H1 (cell line): ENCODE measurements around the gene KCNJ5. TPM values are rescaled to one million over a fixed set of nuclear protein-coding genes. Genes with fewer than 3 reads are reported as not detected.

Experiments
- CTCF ChIA-PET: fragments of 300-600 bp; sonication (Branson Sonifier 250); formaldehyde crosslinking; loops from one replicate; lab custom pipeline; 2021; ENCODE audit not compliant: partially characterized antibody; lab: Charles Lee
- POLR2A ChIA-PET: fragments of 300-600 bp; sonication (Branson Sonifier 250); formaldehyde crosslinking; loops from one replicate; lab custom pipeline; 2021; ENCODE audit warnings: inconsistent platforms; ENCODE audit not compliant: partially characterized antibody; lab: Charles Lee
- DNase-seq, 2 experiments: peaks; one replicate each; pipeline versions ENCODE4 v3.0.0 to v3.0.0-alpha.2; 2010 to 2022; ENCODE audit warnings: low spot score in 2 of 2, low read depth in 1 of 2, mixed read lengths in 1 of 2
- FAIRE-seq: peaks from 2 replicates; lab custom pipeline; 2011; peaks lifted over from hg19 to GRCh38; lab: Jason Lieb, UNC
- H2AFZ ChIP-seq: 2 replicates; pipeline ENCODE4 v1.8.1; 2012; ENCODE audit warnings: low read length, inconsistent platforms
- H2AK5ac ChIP-seq: 2 replicates; pipeline ENCODE4 v1.6.1; 2013; ENCODE audit warnings: low read depth, low read length
- H2BK120ac ChIP-seq: replicated peaks from 2 replicates; pipeline ENCODE3; 2013; ENCODE audit warnings: low read depth, low read length, inconsistent platforms
- H2BK12ac ChIP-seq: 2 replicates; pipeline ENCODE4 v1.6.1; 2013; ENCODE audit warnings: low read depth, low read length
- H2BK15ac ChIP-seq: 2 replicates; pipeline ENCODE4 v1.6.1; 2013; ENCODE audit warnings: low read length
- H2BK20ac ChIP-seq: 2 replicates; pipeline ENCODE4 v1.6.1; 2013; ENCODE audit warnings: low read length
- H2BK5ac ChIP-seq: 2 replicates; pipeline ENCODE4 v1.6.1; 2013; ENCODE audit warnings: low read depth, low read length
- H3K14ac ChIP-seq: 2 replicates; pipeline ENCODE4 v1.6.1; 2013; ENCODE audit warnings: inconsistent platforms; ENCODE audit not compliant: insufficient read length
- H3K18ac ChIP-seq: 2 replicates; pipeline ENCODE4 v1.6.1; 2013; ENCODE audit warnings: low read length; ENCODE audit errors: extremely low read depth
- H3K23ac ChIP-seq: 2 replicates; pipeline ENCODE4 v1.6.1; 2013; ENCODE audit warnings: inconsistent platforms; ENCODE audit not compliant: insufficient read length
- H3K23me2 ChIP-seq: 2 replicates; pipeline ENCODE4 v1.6.1; 2013; ENCODE audit warnings: low read depth, low read length
- H3K27ac ChIP-seq: 2 replicates; pipeline ENCODE4 v1.6.1; 2011; ENCODE audit warnings: low read depth, low read length, inconsistent platforms
- H3K27me3 ChIP-seq, 4 experiments: replicated peaks in 1 of 4; 1 replicate in 1 of 4; 2 replicates in 3 of 4; pipeline versions ENCODE4 v1.6.1 to v1.8.1; 2011 to 2013; ENCODE audit warnings: low read length in 3 of 4, mild to moderate bottlenecking in 3 of 4, inconsistent platforms in 2 of 4, mixed read lengths in 2 of 4, moderate library complexity in 1 of 4; ENCODE audit not compliant: control insufficient read depth in 3 of 4, insufficient read depth in 3 of 4; ENCODE audit errors: extremely low read depth in 1 of 4
- H3K36me3 ChIP-seq, 4 experiments: 2 replicates each; pipeline versions ENCODE4 v1.6.1 to v1.8.1; 2011 to 2013; ENCODE audit warnings: mild to moderate bottlenecking in 4 of 4, low read length in 3 of 4, moderate library complexity in 2 of 4, control low read depth in 1 of 4, inconsistent platforms in 1 of 4; ENCODE audit not compliant: insufficient read depth in 4 of 4, control insufficient read depth in 2 of 4
- H3K4ac ChIP-seq: replicated peaks from 2 replicates; pipeline ENCODE3; 2013; ENCODE audit warnings: low read length, low read depth, mixed read lengths, inconsistent platforms; ENCODE audit not compliant: insufficient read length
- H3K4me1 ChIP-seq, 4 experiments: replicated peaks in 1 of 4; 1 replicate in 1 of 4; 2 replicates in 3 of 4; pipeline versions ENCODE4 v1.6.1 to v1.8.1; 2011 to 2013; ENCODE audit warnings: low read length in 3 of 4, inconsistent platforms in 2 of 4, mixed read lengths in 1 of 4; ENCODE audit not compliant: insufficient read depth in 4 of 4, control insufficient read depth in 3 of 4
- H3K4me2 ChIP-seq, 2 experiments: 2 replicates each; pipeline versions ENCODE4 v1.6.1 to v1.8.1; 2011 to 2013; ENCODE audit warnings: low read depth in 2 of 2, low read length in 2 of 2, control low read depth in 1 of 2, inconsistent platforms in 1 of 2, mild to moderate bottlenecking in 1 of 2; ENCODE audit not compliant: insufficient read depth in 1 of 2
- H3K4me3 ChIP-seq, 4 experiments: fragments of 200-600, 300-600 bp in 1 of 4; sonication (generic), shearing (Covaris generic), sonication (Bioruptor Twin) in 1 of 4; 2 replicates each; pipeline versions ENCODE4 v1.5.1 to v1.8.1; 2011 to 2016; ENCODE audit warnings: low read length in 4 of 4, low read depth in 3 of 4, control low read depth in 2 of 4, inconsistent platforms in 2 of 4, mild to moderate bottlenecking in 2 of 4, mixed read lengths in 1 of 4, moderate library complexity in 1 of 4; ENCODE audit not compliant: insufficient read depth in 2 of 4; ENCODE audit errors: extremely low read depth in 1 of 4
- H3K56ac ChIP-seq: replicated peaks from 2 replicates; pipeline ENCODE3; 2013; ENCODE audit warnings: low read depth, mild to moderate bottlenecking, mixed read lengths, low read length, inconsistent platforms; ENCODE audit not compliant: insufficient read length
- H3K79me1 ChIP-seq: 2 replicates; pipeline ENCODE4 v1.6.1; 2013; ENCODE audit warnings: low read depth, low read length, control low read depth
- H3K79me2 ChIP-seq, 2 experiments: 2 replicates each; pipeline versions ENCODE4 v1.6.1 to v1.8.1; 2012 to 2013; ENCODE audit warnings: low read length in 2 of 2, mild to moderate bottlenecking in 2 of 2, inconsistent platforms in 1 of 2; ENCODE audit not compliant: insufficient read depth in 2 of 2, control insufficient read depth in 1 of 2
- H3K9ac ChIP-seq, 4 experiments: replicated peaks in 1 of 4; 1 replicate in 1 of 4; 2 replicates in 3 of 4; pipeline versions ENCODE4 v1.6.1 to v1.8.1; 2011 to 2013; ENCODE audit warnings: low read depth in 3 of 4, low read length in 3 of 4, control low read depth in 2 of 4, mild to moderate bottlenecking in 2 of 4, moderate library complexity in 2 of 4, inconsistent platforms in 1 of 4; ENCODE audit errors: extremely low read depth in 1 of 4
- H3K9me3 ChIP-seq, 2 experiments: 2 replicates each; pipeline versions ENCODE4 v1.6.1 to v1.8.1; 2012 to 2013; ENCODE audit warnings: mild to moderate bottlenecking in 2 of 2, moderate library complexity in 2 of 2, control low read depth in 1 of 2, inconsistent platforms in 1 of 2, low read depth in 1 of 2, low read length in 1 of 2, mixed read lengths in 1 of 2; ENCODE audit not compliant: insufficient read depth in 2 of 2
- H4K20me1 ChIP-seq, 2 experiments: replicated peaks in 1 of 2; 2 replicates each; pipeline versions ENCODE3 to v1.8.1; 2011 to 2013; ENCODE audit warnings: inconsistent platforms in 2 of 2, low read length in 2 of 2, mild to moderate bottlenecking in 1 of 2; ENCODE audit not compliant: insufficient read depth in 2 of 2, control insufficient read depth in 1 of 2
- H4K5ac ChIP-seq: 2 replicates; pipeline ENCODE4 v1.6.1; 2013; ENCODE audit warnings: low read length, low read depth, mixed read lengths, inconsistent platforms; ENCODE audit not compliant: insufficient read length
- H4K8ac ChIP-seq: 2 replicates; pipeline ENCODE4 v1.8.0; 2013; ENCODE audit warnings: mild to moderate bottlenecking, moderate library complexity, low read length, inconsistent platforms; ENCODE audit not compliant: insufficient read depth; ENCODE audit errors: extremely low read depth
- H4K91ac ChIP-seq: replicated peaks from 2 replicates; pipeline ENCODE3; 2013; ENCODE audit warnings: low read length, mixed read lengths, inconsistent platforms; ENCODE audit not compliant: insufficient read length
- BACH1 ChIP-seq: IDR thresholded peaks from 2 replicates; pipeline ENCODE4 v1.6.1; 2012; ENCODE audit warnings: low read length, improper control_type of control experiment
- BRCA1 ChIP-seq: IDR thresholded peaks from 2 replicates; pipeline ENCODE4 v1.6.1; 2012; ENCODE audit warnings: low read depth, low read length, improper control_type of control experiment
- CREB1 ChIP-seq: IDR thresholded peaks from 2 replicates; pipeline ENCODE4 v1.6.1; 2012; ENCODE audit warnings: inconsistent platforms
- EGR1 ChIP-seq: IDR thresholded peaks from 2 replicates; pipeline ENCODE4 v1.6.1; 2011; ENCODE audit warnings: low read depth, low read length, borderline replicate concordance
- HDAC2 ChIP-seq, 2 experiments: fragments of 300-600 bp in 1 of 2; sonication (generic) in 1 of 2; IDR thresholded peaks; 2 replicates each; pipeline ENCODE4 v1.6.1; 2011 to 2012; ENCODE audit warnings: low read depth in 2 of 2, low read length in 2 of 2, mild to moderate bottlenecking in 2 of 2, moderate library complexity in 2 of 2, borderline replicate concordance in 1 of 2, inconsistent platforms in 1 of 2
- JUND ChIP-seq: IDR thresholded peaks from 2 replicates; pipeline ENCODE4 v1.6.1; 2011; ENCODE audit warnings: mild to moderate bottlenecking, improper control_type of control experiment, low read length
- POLR2A ChIP-seq, 2 experiments: IDR thresholded peaks; 1 replicate in 1 of 2; 2 replicates in 1 of 2; pipeline ENCODE4 v1.6.1; 2011; ENCODE audit warnings: low read depth in 2 of 2, low read length in 2 of 2, mild to moderate bottlenecking in 2 of 2; ENCODE audit errors: control extremely low read depth in 1 of 2
- RXRA ChIP-seq: IDR thresholded peaks from 2 replicates; pipeline ENCODE4 v1.6.1; 2011; ENCODE audit warnings: low read depth, mild to moderate bottlenecking, low read length, moderate library complexity; ENCODE audit not compliant: insufficient read depth
- SP2 ChIP-seq: IDR thresholded peaks from 2 replicates; pipeline ENCODE4 v1.6.1; 2012; ENCODE audit warnings: mild to moderate bottlenecking, low read length, inconsistent platforms
- TEAD4 ChIP-seq: IDR thresholded peaks from 2 replicates; pipeline ENCODE4 v1.6.1; 2012; ENCODE audit warnings: low read depth, low read length, inconsistent platforms, mixed read lengths
- WGBS, 2 experiments: shearing (Covaris generic) in 1 of 2; methylation state at CpG; one replicate each; pipeline versions ENCODE4 v1.1.6 to v1.1.7; 2013 to 2015; ENCODE audit warnings: low lambda C conversion rate in 2 of 2, mixed read lengths in 2 of 2, inconsistent platforms in 1 of 2, low coverage in 1 of 2, missing lambda C conversion rate in 1 of 2; ENCODE audit not compliant: insufficient replicate concordance in 2 of 2, insufficient coverage in 1 of 2, insufficient read length in 1 of 2; ENCODE audit errors: extremely low coverage in 1 of 2, missing lambda C conversion rate in 1 of 2; 5-methylcytosine and 5-hydroxymethylcytosine counted together
- polyA plus RNA-seq, 7 experiments: library from polyadenylated mRNA; depleted of rRNA in 3 of 7; stranded (reverse) in 5 of 7; unstranded in 2 of 7; fragments of >200 nt in 5 of 7; fragments of 200-250 nt in 2 of 7; gene quantifications; 1 replicate in 5 of 7; 2 replicates in 1 of 7; 4 replicates in 1 of 7; pipeline versions ENCODE4 v1.2.1 to v1.2.3, GENCODE V29; 2011 to 2013; ENCODE audit warnings: missing spikeins in 2 of 7, mixed read lengths in 2 of 7
- total RNA-seq: library from RNA; stranded (reverse); fragmentation: NEBNext Ultra II Directional; extraction: Animal tissue kit (Norgen Biotek cat#: 25700); gene quantifications from 2 replicates; pipeline ENCODE4 v1.2.1, GENCODE V29; 2021

Gene KCNJ5
- total and polyA plus RNA-seq, 2 of the 8 experiments (the other 6 are each of a cell fraction or from before 2014, with no cell fraction given) = 0.05 TPM; not detected in 1

- ChIA-PET POLR2A (no interaction called here), CTCF (interaction anchor here (0.6 to 6.9 kb wide), 11 partner anchors 7 to 89 kb away, joined by 3 to 69 read pairs (median 4); no protein-coding TSS in a partner anchor)
- H4K20me1 ChIP-seq = no peaks in the 10 kb centered on the region
- no peak overlapping the region for H3K4me3 ChIP-seq
- no peak overlapping the region for H2BK120ac ChIP-seq
- no peak overlapping the region for H2BK20ac ChIP-seq
- no peaks in the 10 kb centered on the region for H3K79me2 ChIP-seq
- H3K23ac ChIP-seq = no peak overlapping the region
- no peak overlapping the region for H4K91ac ChIP-seq
- no peak overlapping the region for H3K4ac ChIP-seq
- no peak overlapping the region for H3K27ac ChIP-seq
- H3K36me3 ChIP-seq = no peaks in the 10 kb centered on the region
- H3K27me3 ChIP-seq = peaks cover 0 to 6% (median 0%) of the 10 kb centered on the region in 4 experiments; a peak in 3 of 7 replicates
- no peak overlapping the region for H3K18ac ChIP-seq
- H3K4me2 ChIP-seq = no peak overlapping the region
- H2BK15ac ChIP-seq = no peak overlapping the region
- H3K9ac ChIP-seq = no peak overlapping the region
- no peak overlapping the region for H2BK5ac ChIP-seq
- no peak overlapping the region for H2BK12ac ChIP-seq
- 88% methylated on average over 5 of the region's 6 CpGs; no CpG with 5 or more reads in 1 of the 2 experiments for whole genome bisulfite sequencing, 2 experiments
- no peak overlapping the region for H2AK5ac ChIP-seq
- no peak overlapping the region for H3K14ac ChIP-seq
- H3K56ac ChIP-seq = no peak overlapping the region
- no peaks in the 10 kb centered on the region; a peak in 2 of 7 replicates for H3K4me1 ChIP-seq
- no peak overlapping the region for H4K5ac ChIP-seq
- peaks cover 6% of the 10 kb centered on the region; the same call in 1 of the 2 replicates for H3K23me2 ChIP-seq
- no peak for TF ChIP-seq POLR2A (IDR thresholded peaks at IDR 0.05; ENCODE audit: control extremely low read depth in 1 of 2, low read depth in 2 of 2, low read length in 2 of 2)
- TF ChIP-seq SP2 = no peak
- no peak for TF ChIP-seq TEAD4
- TF ChIP-seq EGR1 = no peak
- TF ChIP-seq BRCA1 = no peak
- TF ChIP-seq JUND = no peak
- no peak for TF ChIP-seq BACH1
- no peak for TF ChIP-seq RXRA
- TF ChIP-seq CREB1 = no peak
- no peak for TF ChIP-seq HDAC2 (IDR thresholded peaks at IDR 0.05; ENCODE audit: borderline replicate concordance in 1 of 2, low read depth in 2 of 2, low read length in 2 of 2)
- H3K9me3 ChIP-seq = no peaks in the 10 kb centered on the region
- H3K79me1 ChIP-seq = no peaks in the 10 kb centered on the region
- no peak for DNase-seq
- no peak overlapping the region for H4K8ac ChIP-seq
- FAIRE-seq = no peak
- no peak overlapping the region for H2AFZ ChIP-seq
Observed at GRCh38 chr11:128856241-128856640, 34.9 kb upstream of the KCNJ5 start.
